ENCODE measurements around the gene FBXO17. TPM values are rescaled to one million over a fixed set of nuclear protein-coding genes. Genes with fewer than 3 reads are reported as not detected.

Gene FBXO17
- total RNA-seq, 1 donor from 2014 or later = 24.1 TPM

DNA sequence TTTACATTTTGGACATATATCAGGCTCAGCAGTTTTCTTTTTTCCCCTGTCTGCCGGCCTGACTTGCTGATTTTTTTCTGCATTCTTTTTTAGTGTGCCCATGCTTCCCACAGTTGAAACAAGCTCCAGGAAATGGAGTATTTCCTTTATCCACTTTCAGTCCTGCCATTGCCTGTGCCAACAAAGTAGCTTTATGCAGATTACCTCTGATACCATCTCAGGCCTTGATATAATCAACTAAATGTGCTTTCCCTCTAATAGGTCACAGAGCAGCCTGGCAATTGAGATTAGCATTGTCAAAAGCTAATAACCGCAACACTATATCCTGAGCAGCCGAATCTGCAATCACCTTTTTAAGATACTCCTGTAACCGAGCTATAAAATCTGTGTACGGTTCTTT is 35.6 kb downstream of the FBXO17 start:
- H3K27me3 Mint-ChIP-seq = peaks cover 3% of the 10 kb centered on the region
- H3K4me3 Mint-ChIP-seq (ENCODE audit: low read depth) = no peak overlapping the region
- DNase-seq (ENCODE audit: low spot score, unreplicated experiment) = no peak
- H3K9me3 Mint-ChIP-seq (ENCODE audit: low read depth) = peaks cover 5% of the 10 kb centered on the region
- H3K4me1 Mint-ChIP-seq (ENCODE audit: low read depth) = no peaks in the 10 kb centered on the region
- H3K36me3 Mint-ChIP-seq (ENCODE audit: insufficient read depth) = peaks cover 19% of the 10 kb centered on the region
- peak overlapping the region; percentile 45 for H3K27ac Mint-ChIP-seq
- TF ChIP-seq CTCF (IDR thresholded peaks at IDR 0.05; ENCODE audit: unreplicated experiment) = no peak

DNA sequence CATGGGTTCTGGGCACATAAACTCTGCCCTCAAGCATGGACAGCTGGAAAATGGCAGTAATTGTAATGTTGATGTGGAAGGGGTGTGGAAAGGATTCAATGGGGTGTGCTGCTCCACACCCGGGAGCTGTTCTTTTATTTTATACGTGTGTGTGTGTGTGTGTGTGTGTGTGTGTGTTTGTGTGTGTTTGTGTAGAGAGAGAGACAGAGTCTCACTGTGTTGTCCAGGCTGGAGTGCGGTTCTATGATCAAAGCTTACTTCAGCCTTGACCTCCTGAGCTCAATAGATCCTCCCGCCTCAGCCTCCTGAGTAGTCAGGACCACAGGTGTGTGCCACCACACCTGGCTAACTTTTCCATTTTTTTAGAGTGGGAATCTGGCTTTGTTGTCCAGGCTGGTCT is 42.0 kb downstream of the FBXO17 start:
- DNase-seq (ENCODE audit: low spot score, unreplicated experiment) = no peak
- no peaks in the 10 kb centered on the region for H3K27me3 Mint-ChIP-seq
- H3K4me3 Mint-ChIP-seq (ENCODE audit: low read depth) = no peak overlapping the region
- H3K27ac Mint-ChIP-seq = no peak overlapping the region
- no peak for TF ChIP-seq CTCF (IDR thresholded peaks at IDR 0.05; ENCODE audit: unreplicated experiment)
- H3K4me1 Mint-ChIP-seq (ENCODE audit: low read depth) = peaks cover 14% of the 10 kb centered on the region
- peaks cover 10% of the 10 kb centered on the region for H3K9me3 Mint-ChIP-seq (ENCODE audit: low read depth)
- H3K36me3 Mint-ChIP-seq (ENCODE audit: insufficient read depth) = peaks cover 33% of the 10 kb centered on the region

- DNase-seq (ENCODE audit: low spot score, unreplicated experiment) = no peak
- peaks cover 33% of the 10 kb centered on the region for H3K36me3 Mint-ChIP-seq (ENCODE audit: insufficient read depth)
Measured at GRCh38 chr19:38932425-38933179, 42.9 kb downstream of the FBXO17 start.

GRCh38 chr19:38931521-38931793 is 44.1 kb downstream of the FBXO17 start:
- Mint-ChIP-seq H3K36me3 (ENCODE audit: insufficient read depth) (peaks cover 33% of the 10 kb centered on the region), H3K9me3 (ENCODE audit: low read depth) (peaks cover 10% of the 10 kb centered on the region), H3K27ac (peak overlapping the region; percentile 99), H3K27me3 (no peaks in the 10 kb centered on the region), H3K4me3 (ENCODE audit: low read depth) (peak overlapping the region; percentile 99), H3K4me1 (ENCODE audit: low read depth) (peaks cover 14% of the 10 kb centered on the region)
- no peak for TF ChIP-seq CTCF (IDR thresholded peaks at IDR 0.05; ENCODE audit: unreplicated experiment)
- no peak for DNase-seq (ENCODE audit: low spot score, unreplicated experiment)

More at GRCh38 chr19:38932425-38933179, 42.9 kb downstream of the FBXO17 start:
- Mint-ChIP-seq H3K27ac (no peak overlapping the region), H3K27me3 (no peaks in the 10 kb centered on the region), H3K9me3 (ENCODE audit: low read depth) (peaks cover 10% of the 10 kb centered on the region), H3K4me3 (ENCODE audit: low read depth) (peak overlapping the region; percentile 48), H3K4me1 (ENCODE audit: low read depth) (peaks cover 14% of the 10 kb centered on the region)
- peak; percentile 26 for TF ChIP-seq CTCF (IDR thresholded peaks at IDR 0.05; ENCODE audit: unreplicated experiment)

- TF ChIP-seq CTCF (IDR thresholded peaks at IDR 0.05; ENCODE audit: unreplicated experiment) = no peak
- Mint-ChIP-seq H3K4me1 (ENCODE audit: low read depth) (peaks cover 14% of the 10 kb centered on the region), H3K27ac (peak within 1 kb of the TSS; percentile 99), H3K4me3 (ENCODE audit: low read depth) (peak within 1 kb of the TSS; percentile 99), H3K36me3 (ENCODE audit: insufficient read depth) (peaks cover 31% of the 10 kb centered on the region), H3K27me3 (no peaks in the 10 kb centered on the region), H3K9me3 (ENCODE audit: low read depth) (peaks cover 10% of the 10 kb centered on the region)
- peak; percentile 94 for DNase-seq (ENCODE audit: low spot score, unreplicated experiment)
Measured at GRCh38 chr19:38930776-38931520, 44.6 kb downstream of the FBXO17 start, which contains the start of gene MRPS12. Gene MRPS12, plus strand, starts transcription at chr19:38930944. Its CDS starts 351 bp downstream, at chr19:38931295.
